Thyroid gland (tissue), 4 donors: ENCODE measurements around the gene CLSTN1.
A peak's percentile ranks its signal among the peaks of the same experiment; 100 is the strongest.

Experiments used
- CTCF ChIP-seq, 6 experiments: fragments of 200-600 bp in 3 of 6; fragments of 450-650 bp in 3 of 6; sonication (generic) in 3 of 6; IDR thresholded peaks; one replicate each; pipeline ENCODE4 v1.5.1; 2016 to 2019; ENCODE audit warnings: antibody characterized with exemption in 6 of 6, mild to moderate bottlenecking in 2 of 6, inconsistent platforms in 1 of 6, moderate library complexity in 1 of 6
- POLR2A ChIP-seq, 2 donors: fragments of 450-650 bp; IDR thresholded peaks; one replicate each; pipeline ENCODE4 v1.6.1; 2017; ENCODE audit warnings: antibody characterized with exemption in 2 of 2, mild to moderate bottlenecking in 2 of 2, moderate library complexity in 1 of 2

GRCh38 chr1:9823693-9823942 lies 147 bp downstream of the CLSTN1 start:
- TF ChIP-seq CTCF (IDR thresholded peaks at IDR 0.05) (no peak), POLR2A (IDR thresholded peaks at IDR 0.05) (peak in 1 of 2 donors; percentile 77)
